HepG2 (cell line): ENCODE data around the gene JAZF1. TPM values are rescaled to one million over a fixed set of nuclear protein-coding genes. Genes with fewer than 3 reads are reported as not detected.

Experiments used
- ATAC-seq: fragments of 200-7000 bp; cut with Tn5 transposase; 3 replicates; pipeline ENCODE4 v1.9.1; 2020; ENCODE audit warnings: mild to moderate bottlenecking, moderate library complexity
- BruUV-seq: library from RNA; stranded (reverse); fragments of 400-500 nt; replicated peaks from 2 replicates; lab custom pipeline; 2021; lab: Mats Ljungman, UMichigan
- CTCF ChIA-PET: fragments of 300-600 bp; formaldehyde crosslinking; extraction: SDS; loops from one replicate; lab custom pipeline; 2021; ENCODE audit warnings: low total read pairs, inconsistent platforms, low intra/inter-chr PET ratio; lab: Yijun Ruan, JAX
- POLR2A ChIA-PET: fragments of 350-600 bp; sonication (Branson Sonifier 250); formaldehyde crosslinking; loops from one replicate; lab custom pipeline; 2020; ENCODE audit warnings: antibody characterized with exemption, inconsistent platforms; lab: Yijun Ruan, JAX
- DNase-seq: peaks from one replicate; pipeline ENCODE4 v3.0.0-alpha.2; 2015; ENCODE audit warnings: low spot score
- FAIRE-seq: peaks from 3 replicates; lab custom pipeline; 2011; peaks lifted over from hg19 to GRCh38; lab: Jason Lieb, UNC
- H2AFZ ChIP-seq: one replicate; pipeline ENCODE4 v1.6.1; 2011; ENCODE audit warnings: low read length, inconsistent platforms
- H3K27ac ChIP-seq: fragments of 300-600 bp; 3 replicates; pipeline ENCODE4 v1.8.0; 2011; ENCODE audit warnings: mixed run types, mild to moderate bottlenecking, mixed read lengths, low read length, inconsistent platforms; ENCODE audit not compliant: insufficient read depth; ENCODE audit errors: extremely low read length
- H3K27me3 ChIP-seq, 2 experiments: fragments of 200-600 bp in 1 of 2; 2 replicates in 1 of 2; 3 replicates in 1 of 2; pipeline versions ENCODE4 v1.6.0 to v1.8.0; 2011; ENCODE audit warnings: low read length in 2 of 2, mild to moderate bottlenecking in 2 of 2, moderate library complexity in 2 of 2, inconsistent platforms in 1 of 2; ENCODE audit not compliant: insufficient read depth in 2 of 2, control insufficient read depth in 1 of 2
- H3K36me3 ChIP-seq, 2 experiments: fragments of 200-600 bp in 1 of 2; replicated peaks in 1 of 2; 2 replicates in 1 of 2; 3 replicates in 1 of 2; pipeline versions ENCODE4 v1.5.1 to v1.8.0; 2011; ENCODE audit warnings: low read length in 2 of 2, inconsistent platforms in 1 of 2; ENCODE audit not compliant: insufficient read depth in 2 of 2, control insufficient read depth in 1 of 2
- H3K4me1 ChIP-seq: 2 replicates; pipeline ENCODE4 v1.5.1; 2012; ENCODE audit warnings: low read length, inconsistent platforms; ENCODE audit not compliant: insufficient read depth
- H3K4me2 ChIP-seq: 2 replicates; pipeline ENCODE4 v1.6.0; 2011; ENCODE audit warnings: low read depth, low read length, inconsistent platforms
- H3K4me3 ChIP-seq, 3 experiments: fragments of 200-600 bp in 1 of 3; sonication (generic), shearing (Covaris generic) in 1 of 3; replicated peaks in 1 of 3; 2 replicates each; pipeline ENCODE4 v1.5.1; 2011 to 2016; ENCODE audit warnings: low read length in 3 of 3, inconsistent platforms in 2 of 3, low read depth in 2 of 3, mild to moderate bottlenecking in 2 of 3, control low read depth in 1 of 3, mixed read lengths in 1 of 3; ENCODE audit not compliant: insufficient read depth in 1 of 3
- H3K79me2 ChIP-seq: one replicate; pipeline ENCODE4 v1.6.1; 2011; ENCODE audit warnings: low read length, inconsistent platforms; ENCODE audit not compliant: insufficient read depth
- H3K9ac ChIP-seq: 2 replicates; pipeline ENCODE4 v1.6.0; 2011; ENCODE audit warnings: mild to moderate bottlenecking, low read depth, low read length, inconsistent platforms; ENCODE audit not compliant: insufficient read depth
- H3K9me3 ChIP-seq: 2 replicates; pipeline ENCODE4 v1.5.1; 2012; ENCODE audit warnings: mild to moderate bottlenecking, low read length
- H4K20me1 ChIP-seq: 2 replicates; pipeline ENCODE4 v1.6.0; 2011; ENCODE audit warnings: inconsistent platforms, mild to moderate bottlenecking, low read length, moderate library complexity; ENCODE audit not compliant: insufficient read depth
- ATF1 ChIP-seq: IDR thresholded peaks from 2 replicates; pipeline ENCODE4 v1.6.1; 2016; ENCODE audit warnings: mild to moderate bottlenecking, control low read depth
- BRCA1 ChIP-seq: sonication (generic); formaldehyde crosslinking; IDR thresholded peaks from 2 replicates; pipeline ENCODE4 v1.4.0; 2020; ENCODE audit warnings: missing genetic modification reagents
- DR1 ChIP-seq: sonication (generic); formaldehyde crosslinking; IDR thresholded peaks from 2 replicates; pipeline ENCODE4 v1.8.0; 2021; ENCODE audit warnings: mild to moderate bottlenecking, missing genetic modification reagents, inconsistent platforms
- IRF2 ChIP-seq: IDR thresholded peaks from 2 replicates; pipeline ENCODE4 v1.6.1; 2018; ENCODE audit warnings: missing genetic modification reagents, missing compliant biosample characterization
- MAFG ChIP-seq: sonication (generic); formaldehyde crosslinking; IDR thresholded peaks from 2 replicates; pipeline ENCODE4 v1.5.1; 2020; ENCODE audit warnings: mild to moderate bottlenecking, missing genetic modification reagents
- NKX3-1 ChIP-seq: sonication (generic); formaldehyde crosslinking; IDR thresholded peaks from 2 replicates; pipeline ENCODE4 v1.5.0; 2020; ENCODE audit warnings: missing genetic modification reagents
- NPAS2 ChIP-seq: sonication (generic); formaldehyde crosslinking; IDR thresholded peaks from 2 replicates; pipeline ENCODE4 v1.8.0; 2022; ENCODE audit warnings: mild to moderate bottlenecking, missing genetic modification reagents, borderline replicate concordance
- NR3C1 ChIP-seq: sonication (generic); formaldehyde crosslinking; IDR thresholded peaks from 2 replicates; pipeline ENCODE4 v1.4.0; 2020; ENCODE audit warnings: missing genetic modification reagents
- RCOR2 ChIP-seq: IDR thresholded peaks from 2 replicates; pipeline ENCODE4 v1.6.1; 2016; ENCODE audit warnings: missing biosample characterization, missing genetic modification reagents
- RORA ChIP-seq: sonication (generic); formaldehyde crosslinking; IDR thresholded peaks from 2 replicates; pipeline ENCODE4 v1.5.0; 2020; ENCODE audit warnings: mild to moderate bottlenecking, missing genetic modification reagents, moderate library complexity
- SALL1 ChIP-seq: sonication (generic); formaldehyde crosslinking; IDR thresholded peaks from 2 replicates; pipeline ENCODE4 v1.8.0; 2022; ENCODE audit warnings: mild to moderate bottlenecking, missing genetic modification reagents
- SIX4 ChIP-seq: sonication (generic); formaldehyde crosslinking; IDR thresholded peaks from 2 replicates; pipeline ENCODE4 v1.4.0; 2020; ENCODE audit warnings: missing genetic modification reagents
- THAP11 ChIP-seq: IDR thresholded peaks from 2 replicates; pipeline ENCODE4 v1.6.1; 2016; ENCODE audit warnings: missing biosample characterization, missing genetic modification reagents
- TMF1 ChIP-seq: sonication (generic); formaldehyde crosslinking; IDR thresholded peaks from 2 replicates; pipeline ENCODE4 v1.8.1; 2022; ENCODE audit warnings: low read depth, missing genetic modification reagents
- ZBTB7A ChIP-seq: sonication (generic); formaldehyde crosslinking; IDR thresholded peaks from 2 replicates; pipeline ENCODE4 v1.8.0; 2022; ENCODE audit warnings: mild to moderate bottlenecking, missing genetic modification reagents
- ZNF12 ChIP-seq: sonication (generic); formaldehyde crosslinking; IDR thresholded peaks from 2 replicates; pipeline ENCODE4 v1.5.0; 2020; ENCODE audit warnings: missing genetic modification reagents
- ZNF253 ChIP-seq: sonication (generic); formaldehyde crosslinking; IDR thresholded peaks from 2 replicates; pipeline ENCODE4 v1.8.0; 2022; ENCODE audit warnings: mild to moderate bottlenecking, missing genetic modification reagents, borderline replicate concordance
- ZNF44 ChIP-seq: sonication (generic); formaldehyde crosslinking; IDR thresholded peaks from 2 replicates; pipeline ENCODE4 v1.5.1; 2020; ENCODE audit warnings: mild to moderate bottlenecking, missing genetic modification reagents
- ZNF451 ChIP-seq: sonication (generic); formaldehyde crosslinking; IDR thresholded peaks from 2 replicates; pipeline ENCODE4 v1.5.0; 2020; ENCODE audit warnings: mild to moderate bottlenecking, missing genetic modification reagents
- WGBS: methylation state at CpG from one replicate; pipeline ENCODE4 v1.1.6; 2017; ENCODE audit warnings: low lambda C conversion rate; 5-methylcytosine and 5-hydroxymethylcytosine counted together
- in situ Hi-C: cut with HindIII; loops from 2 replicates; pipeline ENCODE4 v1.10.0; 2017; ENCODE audit warnings: low pct_unique_long_range_greater_than_20kb; ENCODE audit not compliant: extremely low pct_ligation_motif_present
- intact Hi-C: fragments of 100-400 bp; cut with micrococcal nuclease; formaldehyde crosslinking; loops from one replicate; pipeline ENCODE4 v1.10.0; 2022; ENCODE audit not compliant: unreplicated experiment
- polyA plus RNA-seq, 8 experiments: library from polyadenylated mRNA; depleted of rRNA in 3 of 8; stranded (reverse) in 7 of 8; unstranded in 1 of 8; fragments of >200 nt; fragmentation: Illumina TruSeq in 4 of 8; extraction: Trizol in 4 of 8; gene quantifications; 2 replicates each; pipeline versions ENCODE4 v1.2.1 to v1.2.3, GENCODE V29; 2011 to 2016; ENCODE audit warnings: low read depth in 4 of 8, missing spikeins in 1 of 8, mixed read lengths in 1 of 8; ENCODE audit not compliant: insufficient read depth in 1 of 8
- total RNA-seq, 5 experiments: library from RNA; depleted of rRNA; stranded (reverse); fragments of >200 nt; fragmentation: Illumina TruSeq; extraction: Trizol; gene quantifications; 2 replicates each; pipeline ENCODE4 v1.2.3, GENCODE V29; 2016; ENCODE audit warnings: low read depth in 1 of 5
- TF ChIP-seq, protein P1 (sequence below): sonication (generic); formaldehyde crosslinking; IDR thresholded peaks from 2 replicates; pipeline ENCODE4 v1.4.0; 2020; ENCODE audit warnings: missing genetic modification reagents

JAZF1 gene
- total and polyA plus RNA-seq, 2 of the 13 experiments (the other 11 are each of a cell fraction or from before 2014, with no cell fraction given), result not detected

GRCh38 chr7:27883696-27884095 is 296.9 kb downstream of the JAZF1 start:
- DNase-seq (no peak), ATAC-seq (no peak), FAIRE-seq (no peak)
- no peak overlapping the region for H2AFZ ChIP-seq
- WGBS, result 43% methylated on average over 4 of the region's 4 CpGs
- H3K27me3 ChIP-seq, result peaks cover 0 to 6% of the 10 kb centered on the region in 2 experiments; a peak in 2 of 5 replicates
- no peaks in the 10 kb centered on the region for H4K20me1 ChIP-seq
- CTCF ChIA-PET, result no interaction called here
- POLR2A ChIA-PET, result no interaction called here
- TF ChIP-seq THAP11 (no peak), IRF2 (CRISPR knock-in tag) (no peak), SALL1 (CRISPR knock-in tag) (no peak), NR3C1 (CRISPR knock-in tag) (no peak), ZNF12 (CRISPR knock-in tag) (no peak), ZNF451 (CRISPR knock-in tag) (no peak), RORA (no peak), ZNF44 (CRISPR knock-in tag) (no peak), ZBTB7A (no peak), ZNF253 (no peak), RCOR2 (CRISPR knock-in tag) (no peak), TMF1 (CRISPR knock-in tag) (no peak), ATF1 (CRISPR knock-in tag) (no peak), NPAS2 (CRISPR knock-in tag) (no peak), SIX4 (no peak), NKX3-1 (CRISPR knock-in tag) (no peak), DR1 (CRISPR knock-in tag) (no peak), BRCA1 (CRISPR knock-in tag) (no peak), MAFG (no peak)
- TF ChIP-seq, protein P1, sequence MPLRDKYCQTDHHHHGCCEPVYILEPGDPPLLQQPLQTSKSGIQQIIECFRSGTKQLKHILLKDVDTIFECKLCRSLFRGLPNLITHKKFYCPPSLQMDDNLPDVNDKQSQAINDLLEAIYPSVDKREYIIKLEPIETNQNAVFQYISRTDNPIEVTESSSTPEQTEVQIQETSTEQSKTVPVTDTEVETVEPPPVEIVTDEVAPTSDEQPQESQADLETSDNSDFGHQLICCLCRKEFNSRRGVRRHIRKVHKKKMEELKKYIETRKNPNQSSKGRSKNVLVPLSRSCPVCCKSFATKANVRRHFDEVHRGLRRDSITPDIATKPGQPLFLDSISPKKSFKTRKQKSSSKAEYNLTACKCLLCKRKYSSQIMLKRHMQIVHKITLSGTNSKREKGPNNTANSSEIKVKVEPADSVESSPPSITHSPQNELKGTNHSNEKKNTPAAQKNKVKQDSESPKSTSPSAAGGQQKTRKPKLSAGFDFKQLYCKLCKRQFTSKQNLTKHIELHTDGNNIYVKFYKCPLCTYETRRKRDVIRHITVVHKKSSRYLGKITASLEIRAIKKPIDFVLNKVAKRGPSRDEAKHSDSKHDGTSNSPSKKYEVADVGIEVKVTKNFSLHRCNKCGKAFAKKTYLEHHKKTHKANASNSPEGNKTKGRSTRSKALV (CRISPR knock-in tag), result no peak
- in situ Hi-C loops (no loop called here), intact Hi-C loops (no loop called here)
- no peaks in the 10 kb centered on the region for H3K4me1 ChIP-seq
- no TSS peak for BruUV-seq
- no peak overlapping the region for H3K9ac ChIP-seq
- no peak overlapping the region for H3K27ac ChIP-seq
- H3K36me3 ChIP-seq, result no peaks in the 10 kb centered on the region
- no peaks in the 10 kb centered on the region for H3K9me3 ChIP-seq
- no peak overlapping the region for H3K4me3 ChIP-seq
- no peaks in the 10 kb centered on the region for H3K79me2 ChIP-seq
- H3K4me2 ChIP-seq, result no peak overlapping the region
